ENCODE results near the gene CLPSL1.

Gene CLPSL1

GRCh38 chr6:35747877-35748276 lies 32.9 kb upstream of the CLPSL1 start:
- DNase-seq (ENCODE audit: low spot score): no peak
- no peak for TF ChIP-seq CTCF (IDR thresholded peaks at IDR 0.05)

GRCh38 chr6:35750557-35750956 lies 30.3 kb upstream of the CLPSL1 start:
- no peak overlapping the region for H3K4me3 ChIP-seq
- H3K27ac ChIP-seq: no peak overlapping the region
- no peak for TF ChIP-seq CTCF (IDR thresholded peaks at IDR 0.05)
- no peak for DNase-seq (ENCODE audit: low spot score)

More at GRCh38 chr6:35747877-35748276, 32.9 kb upstream of the CLPSL1 start:
- H3K27ac ChIP-seq: no peak overlapping the region
- no peak overlapping the region for H3K4me3 ChIP-seq

- no peak for DNase-seq (ENCODE audit: low spot score)
- Histone ChIP-seq H3K27ac (no peak overlapping the region), H3K4me3 (no peak overlapping the region)
- TF ChIP-seq CTCF (IDR thresholded peaks at IDR 0.05): no peak
These were observed 29.2 kb upstream of the CLPSL1 start for GRCh38 chr6:35751594-35751993.

GRCh38 chr6:35752330-35752729 lies 28.5 kb upstream of the CLPSL1 start:
- TF ChIP-seq CTCF (IDR thresholded peaks at IDR 0.05): no peak
- no peak overlapping the region for H3K4me3 ChIP-seq
- DNase-seq (ENCODE audit: low spot score): no peak
- no peak overlapping the region for H3K27ac ChIP-seq

GRCh38 chr6:35754452-35755277 lies 26.2 kb upstream of the CLPSL1 start:
- H3K4me3 ChIP-seq: no peak overlapping the region
- no peak for DNase-seq (ENCODE audit: low spot score)
- TF ChIP-seq CTCF (IDR thresholded peaks at IDR 0.05): no peak
- no peak overlapping the region for H3K27ac ChIP-seq

- DNase-seq (ENCODE audit: low spot score): no peak
- H3K27ac ChIP-seq: no peak overlapping the region
- no peak for TF ChIP-seq CTCF (IDR thresholded peaks at IDR 0.05)
- H3K4me3 ChIP-seq: no peak overlapping the region
These were observed 25.4 kb upstream of the CLPSL1 start for GRCh38 chr6:35755278-35755924.

Data from coronary artery (tissue), 2 donors.